ENCODE results near the gene CHD5.

Gene CHD5

GRCh38 chr1:6162773-6163172 is 17.3 kb downstream of the CHD5 start:
- no peak overlapping the region for H3K4me3 ChIP-seq (ENCODE audit: low read depth, low read length)
- TF ChIP-seq, protein P1, sequence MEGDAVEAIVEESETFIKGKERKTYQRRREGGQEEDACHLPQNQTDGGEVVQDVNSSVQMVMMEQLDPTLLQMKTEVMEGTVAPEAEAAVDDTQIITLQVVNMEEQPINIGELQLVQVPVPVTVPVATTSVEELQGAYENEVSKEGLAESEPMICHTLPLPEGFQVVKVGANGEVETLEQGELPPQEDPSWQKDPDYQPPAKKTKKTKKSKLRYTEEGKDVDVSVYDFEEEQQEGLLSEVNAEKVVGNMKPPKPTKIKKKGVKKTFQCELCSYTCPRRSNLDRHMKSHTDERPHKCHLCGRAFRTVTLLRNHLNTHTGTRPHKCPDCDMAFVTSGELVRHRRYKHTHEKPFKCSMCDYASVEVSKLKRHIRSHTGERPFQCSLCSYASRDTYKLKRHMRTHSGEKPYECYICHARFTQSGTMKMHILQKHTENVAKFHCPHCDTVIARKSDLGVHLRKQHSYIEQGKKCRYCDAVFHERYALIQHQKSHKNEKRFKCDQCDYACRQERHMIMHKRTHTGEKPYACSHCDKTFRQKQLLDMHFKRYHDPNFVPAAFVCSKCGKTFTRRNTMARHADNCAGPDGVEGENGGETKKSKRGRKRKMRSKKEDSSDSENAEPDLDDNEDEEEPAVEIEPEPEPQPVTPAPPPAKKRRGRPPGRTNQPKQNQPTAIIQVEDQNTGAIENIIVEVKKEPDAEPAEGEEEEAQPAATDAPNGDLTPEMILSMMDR (IDR thresholded peaks at IDR 0.05; ENCODE audit: insufficient read depth, low read depth, low read length, missing control alignments) = no peak
- no peak for DNase-seq (ENCODE audit: low read depth)

DNA sequence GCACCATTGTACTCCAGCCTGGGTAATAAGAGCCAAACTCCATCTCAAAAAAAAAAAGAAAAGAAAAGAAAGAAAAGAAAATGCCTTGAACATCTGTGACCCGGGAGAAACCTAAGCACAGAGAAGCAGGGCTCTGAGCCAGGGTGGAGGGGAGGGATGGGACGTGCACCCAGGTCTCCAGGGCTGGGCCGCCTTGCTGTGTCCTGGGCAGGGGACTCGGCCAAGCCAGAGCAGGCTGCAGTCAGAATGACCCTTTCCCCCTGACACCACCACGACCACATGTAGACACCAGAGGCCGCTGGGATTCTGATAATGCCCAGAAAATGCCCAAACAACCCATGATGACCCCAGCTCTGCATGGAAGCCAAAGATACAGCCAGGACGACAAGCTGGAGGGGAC is 17.8 kb downstream of the CHD5 start:
- no peak overlapping the region for H3K4me3 ChIP-seq (ENCODE audit: low read depth, low read length)
- TF ChIP-seq, protein P1 (IDR thresholded peaks at IDR 0.05; ENCODE audit: insufficient read depth, low read depth, low read length, missing control alignments) = no peak
- no peak for DNase-seq (ENCODE audit: low read depth)

DNA sequence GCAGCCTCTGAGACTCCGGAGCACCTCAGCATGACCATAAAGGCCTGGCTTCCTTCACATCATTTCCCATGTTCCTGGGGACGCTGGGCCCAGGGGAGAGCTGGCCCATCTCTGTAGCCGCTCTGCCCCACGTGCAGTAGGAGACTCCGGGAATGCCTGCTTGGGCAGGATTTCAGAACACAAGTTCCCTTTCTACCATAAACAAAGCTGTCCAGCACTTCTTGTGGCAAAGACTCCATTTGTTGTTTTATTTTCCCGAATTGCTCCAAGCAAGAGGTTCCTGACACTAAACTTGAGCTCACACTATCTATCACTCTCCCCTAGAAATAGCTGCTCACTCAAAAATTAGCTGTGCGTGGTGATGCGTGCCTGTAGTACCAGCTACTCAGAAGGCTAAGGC is 21.9 kb downstream of the CHD5 start:
- H3K4me3 ChIP-seq (ENCODE audit: low read depth, low read length) = no peak overlapping the region
- TF ChIP-seq, protein P1 (IDR thresholded peaks at IDR 0.05; ENCODE audit: insufficient read depth, low read depth, low read length, missing control alignments) = no peak
- no peak for DNase-seq (ENCODE audit: low read depth)

DNA sequence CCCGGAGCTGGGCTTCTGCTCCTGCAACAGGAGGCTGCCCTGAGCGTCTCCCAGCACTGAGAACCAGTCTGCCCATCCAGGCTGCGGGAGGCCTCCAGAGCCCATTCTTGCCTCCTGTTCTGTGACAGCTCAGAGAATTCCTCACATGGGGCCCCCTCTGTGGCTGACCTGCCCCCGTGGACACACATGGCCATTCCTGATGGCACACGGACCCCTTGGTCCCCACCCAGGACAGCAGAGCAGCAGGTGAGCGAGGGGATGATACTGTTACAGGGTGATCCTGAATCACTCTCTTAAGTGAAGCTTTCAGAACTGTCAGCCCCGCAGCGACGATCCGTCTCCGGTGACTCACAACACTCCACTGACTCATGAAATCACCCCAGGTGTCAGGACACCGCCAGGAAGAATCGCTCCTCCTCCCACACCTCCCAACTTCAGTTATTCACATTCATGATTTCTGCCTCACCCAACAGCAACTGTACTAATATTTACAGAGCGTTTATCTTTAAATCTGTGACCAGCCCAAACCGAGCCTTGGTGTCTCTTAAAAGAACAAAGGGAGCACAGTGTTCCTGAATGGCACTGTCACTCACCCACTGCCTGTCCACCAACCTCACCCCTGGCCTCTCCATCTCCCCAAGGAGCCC is 22.5 kb downstream of the CHD5 start:
- no peak for DNase-seq (ENCODE audit: low read depth)
- TF ChIP-seq, protein P1 (IDR thresholded peaks at IDR 0.05; ENCODE audit: insufficient read depth, low read depth, low read length, missing control alignments) = no peak
- no peak overlapping the region for H3K4me3 ChIP-seq (ENCODE audit: low read depth, low read length)

DNA sequence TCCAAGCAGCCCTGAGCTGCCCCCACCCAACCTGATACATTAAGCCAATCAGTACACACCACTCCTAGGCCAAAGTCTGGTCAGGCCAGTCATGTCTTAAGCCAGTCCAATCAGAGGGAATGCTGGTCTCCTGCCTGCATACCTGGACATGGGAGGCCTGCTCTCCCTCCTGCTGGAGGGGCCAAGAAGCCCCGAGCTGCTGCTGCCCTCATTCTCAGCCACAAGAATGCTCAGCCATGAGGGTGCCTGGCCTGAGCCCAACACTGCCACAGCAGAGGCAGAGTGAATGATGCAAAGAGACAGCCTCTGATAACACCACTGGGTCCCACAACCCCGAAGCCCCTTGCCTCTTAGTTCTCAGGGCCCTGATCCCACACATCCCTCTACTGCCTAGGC is 23.0 kb downstream of the CHD5 start:
- TF ChIP-seq, protein P1 (IDR thresholded peaks at IDR 0.05; ENCODE audit: insufficient read depth, low read depth, low read length, missing control alignments) = no peak
- no peak for DNase-seq (ENCODE audit: low read depth)
- H3K4me3 ChIP-seq (ENCODE audit: low read depth, low read length) = no peak overlapping the region

DNA sequence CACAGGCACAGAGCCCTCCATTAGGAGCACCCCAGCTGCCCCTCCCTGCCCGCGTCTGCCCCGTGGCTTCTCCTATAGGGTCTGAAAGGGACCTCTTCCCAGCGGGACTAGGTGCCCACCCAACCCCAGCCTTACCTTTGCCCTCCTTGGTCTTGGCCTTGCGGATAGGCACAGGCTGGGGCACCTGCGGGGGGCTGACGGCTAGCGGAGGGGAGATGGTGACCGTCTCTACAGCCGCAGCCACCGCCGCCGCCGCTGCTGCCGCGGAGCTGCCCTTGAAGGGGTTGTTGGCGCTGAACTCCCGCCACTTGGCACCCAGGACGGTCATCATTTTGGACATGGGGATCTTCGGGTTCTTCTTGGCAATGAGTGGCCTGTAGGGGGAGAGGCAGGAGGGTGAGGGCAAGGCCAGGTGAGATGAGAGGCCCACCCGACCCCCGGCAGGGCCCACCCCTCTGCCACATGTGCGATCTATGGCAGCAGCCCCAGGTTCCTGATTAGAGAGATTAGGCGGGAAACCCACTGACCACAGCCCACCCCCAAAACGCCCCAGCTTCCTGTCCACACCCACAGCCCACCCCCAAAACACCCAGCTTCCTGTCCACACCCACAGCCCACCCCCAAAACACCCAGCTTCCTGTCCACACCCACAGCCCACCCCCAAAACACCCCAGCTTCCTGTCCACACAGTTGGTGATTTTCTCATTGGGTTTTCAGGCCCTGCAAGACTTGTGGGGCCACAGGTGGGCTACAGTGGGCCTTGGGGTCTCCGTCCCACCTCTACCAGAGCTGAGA is 25.4 kb downstream of the CHD5 start:
- TF ChIP-seq, protein P1 (IDR thresholded peaks at IDR 0.05; ENCODE audit: insufficient read depth, low read depth, low read length, missing control alignments) = no peak
- DNase-seq (ENCODE audit: low read depth) = no peak
- no peak overlapping the region for H3K4me3 ChIP-seq (ENCODE audit: low read depth, low read length)
